CD4-positive, alpha-beta T cell treated with Interleukin-15 for 1 hour (primary cell): ENCODE measurements around the gene AGAP1.

Experiments
- DNase-seq: peaks from one replicate; pipeline ENCODE4 v3.0.0-alpha.2; 2020

Gene AGAP1

GRCh38 chr2:235552671-235553070 lies 58.8 kb downstream of the AGAP1 start:
- no peak for DNase-seq

- no peak for DNase-seq
These were observed 59.4 kb downstream of the AGAP1 start for GRCh38 chr2:235553291-235553690.

- no peak for DNase-seq
These were observed 59.9 kb downstream of the AGAP1 start for GRCh38 chr2:235553696-235554100.

- no peak for DNase-seq
These were observed 60.5 kb downstream of the AGAP1 start for GRCh38 chr2:235554385-235554784.

- DNase-seq, result no peak
These were observed 61.1 kb downstream of the AGAP1 start for GRCh38 chr2:235554936-235555335.

GRCh38 chr2:235555371-235555770 lies 61.5 kb downstream of the AGAP1 start:
- no peak for DNase-seq

- no peak for DNase-seq
These were observed 62.2 kb downstream of the AGAP1 start for GRCh38 chr2:235556086-235556485.

GRCh38 chr2:235556901-235557300 lies 63.1 kb downstream of the AGAP1 start:
- no peak for DNase-seq

GRCh38 chr2:235557903-235558302 lies 64.1 kb downstream of the AGAP1 start:
- DNase-seq, result no peak

- DNase-seq, result no peak
These were observed 64.7 kb downstream of the AGAP1 start for GRCh38 chr2:235558572-235558971.

GRCh38 chr2:235560345-235560744 lies 66.5 kb downstream of the AGAP1 start:
- DNase-seq, result no peak

- DNase-seq, result no peak
These were observed 67.6 kb downstream of the AGAP1 start for GRCh38 chr2:235561450-235561849.

- DNase-seq, result no peak
These were observed 68.4 kb downstream of the AGAP1 start for GRCh38 chr2:235562065-235562747.

GRCh38 chr2:235563056-235563910 lies 69.4 kb downstream of the AGAP1 start:
- DNase-seq, result no peak

GRCh38 chr2:235564066-235564465 lies 70.2 kb downstream of the AGAP1 start:
- no peak for DNase-seq

GRCh38 chr2:235564884-235565530 lies 71.2 kb downstream of the AGAP1 start:
- no peak for DNase-seq

GRCh38 chr2:235566415-235566814 lies 72.6 kb downstream of the AGAP1 start:
- no peak for DNase-seq

GRCh38 chr2:235566931-235567495 lies 73.2 kb downstream of the AGAP1 start:
- no peak for DNase-seq

GRCh38 chr2:235567842-235568241 lies 74.0 kb downstream of the AGAP1 start:
- DNase-seq, result no peak

- no peak for DNase-seq
These were observed 74.6 kb downstream of the AGAP1 start for GRCh38 chr2:235568431-235568830.

- no peak for DNase-seq
These were observed 76.0 kb downstream of the AGAP1 start for GRCh38 chr2:235569837-235570236.

- no peak for DNase-seq
These were observed 76.4 kb downstream of the AGAP1 start for GRCh38 chr2:235570256-235570655.

GRCh38 chr2:235570966-235571692 lies 77.3 kb downstream of the AGAP1 start:
- DNase-seq, result no peak
